ENCODE results near the gene OXT.

GRCh38 chr20:3039426-3039825 lies 32.0 kb upstream of the OXT start:
- no peak for TF ChIP-seq CTCF (IDR thresholded peaks at IDR 0.05)
- TF ChIP-seq POLR2A (IDR thresholded peaks at IDR 0.05) = no peak
